ENCODE measurements around the gene TM9SF1. TPM values are rescaled to one million over a fixed set of nuclear protein-coding genes. Genes with fewer than 3 reads are reported as not detected.
"Not testable (repeated sequence)": the region's sequence is repeated elsewhere in the genome, so short reads cannot be mapped to it uniquely, and the experiment has no call there.

The TM9SF1 gene
- total and polyA plus RNA-seq, 4 donors, result 32.7 to 71.9 (median 52.0) TPM

GRCh38 chr14:24226473-24226872, 31.2 kb upstream of the TM9SF1 start:
- Histone ChIP-seq H3K4me3 (no peak overlapping the region), H3K27ac (ENCODE audit: low read depth in 1 of 2, low read length in 1 of 2) (no peak overlapping the region), H3K9ac (ENCODE audit: insufficient read depth in 1 of 2, low read length in 2 of 2) (no peak overlapping the region), H3K9me3 (ENCODE audit: control insufficient read depth in 4 of 4, insufficient read depth in 3 of 4, low read length in 3 of 4) (no peaks in the 10 kb centered on the region), H3K36me3 (ENCODE audit: control insufficient read depth in 4 of 4, insufficient read depth in 4 of 4, low read length in 4 of 4) (peaks cover 0 to 3% (median 0%) of the 10 kb centered on the region in 4 donors), H3K4me1 (ENCODE audit: control insufficient read depth in 5 of 5, insufficient read depth in 5 of 5, low read length in 5 of 5) (peaks cover 3 to 7% (median 6%) of the 10 kb centered on the region in 5 donors), H3K27me3 (ENCODE audit: control insufficient read depth in 3 of 3, insufficient read depth in 3 of 3, low read length in 2 of 3) (no peaks in the 10 kb centered on the region)
- ATAC-seq (ENCODE audit: insufficient read depth, low FRiP score) (no peak), DNase-seq (no peak)
- WGBS, 2 donors, result 79 to 86% methylated on average over 1 of the region's 1 CpG
- TF ChIP-seq CTCF (IDR thresholded peaks at IDR 0.05; ENCODE audit: control extremely low read depth, extremely low read depth), result no peak

GRCh38 chr14:24224618-24225071, 29.4 kb upstream of the TM9SF1 start:
- H3K9ac ChIP-seq (ENCODE audit: insufficient read depth in 1 of 2, low read length in 2 of 2), result no peak overlapping the region
- peaks cover 0 to 3% (median 0%) of the 10 kb centered on the region in 5 donors for H3K4me1 ChIP-seq (ENCODE audit: control insufficient read depth in 5 of 5, insufficient read depth in 5 of 5, low read length in 5 of 5)
- no peak for TF ChIP-seq CTCF (IDR thresholded peaks at IDR 0.05; ENCODE audit: control extremely low read depth, extremely low read depth)
- DNase-seq, result no peak
- WGBS, 2 donors, result 80 to 88% methylated on average over 7 of the region's 7 CpGs
- H3K27ac ChIP-seq (ENCODE audit: low read depth in 1 of 2, low read length in 1 of 2), result peak overlapping the region; percentile 23 to 31
- no peak for ATAC-seq (ENCODE audit: insufficient read depth, low FRiP score)
- no peak overlapping the region for H3K4me3 ChIP-seq
- H3K27me3 ChIP-seq (ENCODE audit: control insufficient read depth in 3 of 3, insufficient read depth in 3 of 3, low read length in 2 of 3), result no peaks in the 10 kb centered on the region
- H3K36me3 ChIP-seq (ENCODE audit: control insufficient read depth in 4 of 4, insufficient read depth in 4 of 4, low read length in 4 of 4), result peaks cover 0 to 3% (median 0%) of the 10 kb centered on the region in 4 donors
- no peaks in the 10 kb centered on the region for H3K9me3 ChIP-seq (ENCODE audit: control insufficient read depth in 4 of 4, insufficient read depth in 3 of 4, low read length in 3 of 4)

- not testable (repeated sequence) for H3K9me3 ChIP-seq (ENCODE audit: control insufficient read depth in 4 of 4, insufficient read depth in 3 of 4, low read length in 3 of 4); ATAC-seq (ENCODE audit: insufficient read depth, low FRiP score)
- WGBS, 2 donors, result 94 to 99% methylated on average over 4 of the region's 4 CpGs
Measured at GRCh38 chr14:24222987-24223386, 27.7 kb upstream of the TM9SF1 start.

GRCh38 chr14:24219521-24219920, 24.3 kb upstream of the TM9SF1 start:
- no peak overlapping the region for H3K4me3 ChIP-seq
- peaks cover 0 to 5% (median 4%) of the 10 kb centered on the region in 4 donors for H3K36me3 ChIP-seq (ENCODE audit: control insufficient read depth in 4 of 4, insufficient read depth in 4 of 4, low read length in 4 of 4)
- H3K9me3 ChIP-seq (ENCODE audit: control insufficient read depth in 4 of 4, insufficient read depth in 3 of 4, low read length in 3 of 4), result no peaks in the 10 kb centered on the region
- ATAC-seq (ENCODE audit: insufficient read depth, low FRiP score), result no peak
- no peaks in the 10 kb centered on the region for H3K27me3 ChIP-seq (ENCODE audit: control insufficient read depth in 3 of 3, insufficient read depth in 3 of 3, low read length in 2 of 3)
- H3K27ac ChIP-seq (ENCODE audit: low read depth in 1 of 2, low read length in 1 of 2), result no peak overlapping the region
- DNase-seq, result no peak
- 43 to 55% methylated on average over 3 of the region's 3 CpGs for WGBS, 2 donors
- H3K9ac ChIP-seq (ENCODE audit: insufficient read depth in 1 of 2, low read length in 2 of 2), result no peak overlapping the region
- no peak for TF ChIP-seq CTCF (IDR thresholded peaks at IDR 0.05; ENCODE audit: control extremely low read depth, extremely low read depth)
- H3K4me1 ChIP-seq (ENCODE audit: control insufficient read depth in 5 of 5, insufficient read depth in 5 of 5, low read length in 5 of 5), result peaks cover 0 to 3% (median 0%) of the 10 kb centered on the region in 5 donors

More at GRCh38 chr14:24222987-24223386, 27.7 kb upstream of the TM9SF1 start:
- not testable (repeated sequence) for H3K4me1 ChIP-seq (ENCODE audit: control insufficient read depth in 5 of 5, insufficient read depth in 5 of 5, low read length in 5 of 5); DNase-seq; H3K36me3 ChIP-seq (ENCODE audit: control insufficient read depth in 4 of 4, insufficient read depth in 4 of 4, low read length in 4 of 4); H3K9ac ChIP-seq (ENCODE audit: insufficient read depth in 1 of 2, low read length in 2 of 2); H3K4me3 ChIP-seq; H3K27me3 ChIP-seq (ENCODE audit: control insufficient read depth in 3 of 3, insufficient read depth in 3 of 3, low read length in 2 of 3)
- peak overlapping the region in 1 of 2 donors; percentile 14 for H3K27ac ChIP-seq (ENCODE audit: low read depth in 1 of 2, low read length in 1 of 2)

All from lung (tissue), 12 donors.